ENCODE results near the gene OGFOD2. TPM values are rescaled to one million over a fixed set of nuclear protein-coding genes. Genes with fewer than 3 reads are reported as not detected.

Gene OGFOD2
- total and polyA plus RNA-seq, 2 of the 13 experiments (the other 11 are each of a cell fraction or from before 2014, with no cell fraction given), result 13.2 to 14.6 TPM

GRCh38 chr12:122944605-122945592 is 30.1 kb upstream of the OGFOD2 start:
- Histone ChIP-seq H3K4me2 (ENCODE audit: low read depth, low read length) (no peak overlapping the region), H3K27me3 (ENCODE audit: control insufficient read depth in 1 of 2, insufficient read depth in 2 of 2, low read length in 2 of 2) (no peaks in the 10 kb centered on the region), H3K4me1 (ENCODE audit: insufficient read depth, low read length) (peaks cover 29% of the 10 kb centered on the region), H2AFZ (ENCODE audit: low read length) (no peak overlapping the region), H4K20me1 (ENCODE audit: insufficient read depth, low read length) (no peaks in the 10 kb centered on the region), H3K9me3 (ENCODE audit: low read length) (no peaks in the 10 kb centered on the region), H3K36me3 (replicated peaks in 1 of 2; ENCODE audit: control insufficient read depth in 1 of 2, insufficient read depth in 2 of 2, low read length in 2 of 2) (peaks cover 0 to 1% of the 10 kb centered on the region in 2 experiments; a peak in 1 of 5 replicates), H3K4me3 (replicated peaks in 1 of 3; ENCODE audit: insufficient read depth in 1 of 3, low read depth in 2 of 3, low read length in 3 of 3) (no peak overlapping the region), H3K79me2 (ENCODE audit: insufficient read depth, low read length) (no peaks in the 10 kb centered on the region), H3K9ac (ENCODE audit: insufficient read depth, low read depth, low read length) (no peak overlapping the region), H3K27ac (ENCODE audit: extremely low read length, insufficient read depth, low read length) (no peak overlapping the region)
- CTCF ChIA-PET (ENCODE audit: low intra/inter-chr PET ratio, low total read pairs), result no interaction called here
- WGBS (ENCODE audit: low lambda C conversion rate), result 95% methylated on average over 6 of the region's 14 CpGs
- in situ Hi-C loops (cut with HindIII; ENCODE audit: extremely low pct_ligation_motif_present, low pct_unique_long_range_greater_than_20kb) (loop anchor here (5.0 kb wide), 1 partner anchor 78 kb away; no protein-coding TSS in a partner anchor), intact Hi-C loops (cut with micrococcal nuclease; ENCODE audit: unreplicated experiment) (no loop called here)
- POLR2A ChIA-PET, result interaction anchor here (0.6 to 2.7 kb wide), 3 partner anchors 47 to 140 kb away, joined by 3 to 21 read pairs (median 3); no protein-coding TSS in a partner anchor
- FAIRE-seq (no peak), DNase-seq (ENCODE audit: low spot score) (peak; percentile 33), ATAC-seq (no peak)
- BruUV-seq (replicated peaks), result no TSS peak
- TF ChIP-seq HNRNPL (IDR thresholded peaks at IDR 0.05; ENCODE audit: low read depth, low read length) (peak; percentile 65; the same call in 1 of the 2 replicates), RXRB (CRISPR knock-in tag; IDR thresholded peaks at IDR 0.05; ENCODE audit: borderline replicate concordance) (no peak), ZNF776 (CRISPR knock-in tag; IDR thresholded peaks at IDR 0.05) (no peak), ZFYVE20 (CRISPR knock-in tag; IDR thresholded peaks at IDR 0.05; ENCODE audit: borderline replicate concordance, low read depth) (no peak), ZNF747 (CRISPR knock-in tag; IDR thresholded peaks at IDR 0.05; ENCODE audit: borderline replicate concordance) (no peak), ZNF329 (CRISPR knock-in tag; IDR thresholded peaks at IDR 0.05; ENCODE audit: low read depth) (no peak), SNAPC4 (CRISPR knock-in tag; IDR thresholded peaks at IDR 0.05) (no peak), ZNF768 (CRISPR knock-in tag; IDR thresholded peaks at IDR 0.05) (peak; percentile 98), FOSL2 (CRISPR knock-in tag; IDR thresholded peaks at IDR 0.05) (0 out of 2 replicates have a peak, but pooled peaks have one; percentile 18), ZSCAN22 (CRISPR knock-in tag; IDR thresholded peaks at IDR 0.05) (no peak), KMT2B (CRISPR knock-in tag; IDR thresholded peaks at IDR 0.05) (no peak), ATAD3A (CRISPR knock-in tag; IDR thresholded peaks at IDR 0.05) (no peak), NFYC (CRISPR knock-in tag; IDR thresholded peaks at IDR 0.05) (no peak)

Measured in HepG2 (cell line).